Lower leg skin (tissue), 4 donors: ENCODE measurements around the gene BRMS1. TPM values are rescaled to one million over a fixed set of nuclear protein-coding genes. Genes with fewer than 3 reads are reported as not detected.
"Not testable (repeated sequence)": the region's sequence is repeated elsewhere in the genome, so short reads cannot be mapped to it uniquely, and the experiment has no call there.

Source experiments
- DNase-seq, 2 donors: peaks; one replicate each; pipeline ENCODE4 v3.0.0-alpha.2; 2019; ENCODE audit warnings: low spot score in 2 of 2
- H3K4me3 ChIP-seq: fragments of 200-600 bp; sonication (generic); 2 replicates; pipeline ENCODE4 v1.5.1; 2017; ENCODE audit warnings: mild to moderate bottlenecking, low read depth; ENCODE audit not compliant: poor library complexity, severe bottlenecking
- CTCF ChIP-seq, 3 donors: fragments of 450-650 bp; IDR thresholded peaks; one replicate each; pipeline ENCODE4 v1.5.1; 2016; ENCODE audit warnings: antibody characterized with exemption in 3 of 3, mild to moderate bottlenecking in 3 of 3, moderate library complexity in 2 of 3
- POLR2A ChIP-seq, 2 donors: fragments of 450-650 bp; IDR thresholded peaks; one replicate each; pipeline ENCODE4 v1.6.1; 2016 to 2017; ENCODE audit warnings: antibody characterized with exemption in 2 of 2, mild to moderate bottlenecking in 1 of 2, moderate library complexity in 1 of 2
- WGBS, 2 donors: methylation state at CpG; one replicate each; pipeline ENCODE4 v1.1.5; 2018; 5-methylcytosine and 5-hydroxymethylcytosine counted together
- intact Hi-C: fragments of 100-400 bp; cut with DNase I; formaldehyde crosslinking; loops from one replicate; pipeline ENCODE4 v1.15.0; 2023; ENCODE audit warnings: low total_unique reads
- total RNA-seq, 4 donors: library from RNA; depleted of rRNA; stranded (reverse); fragments of >200 nt; gene quantifications; one replicate each; pipeline ENCODE4 v1.1.0, GENCODE V29; 2016

The BRMS1 gene
- 10 to 100 TPM; 40.1 to 68.4 (median 57.5) TPM for total RNA-seq

DNA sequence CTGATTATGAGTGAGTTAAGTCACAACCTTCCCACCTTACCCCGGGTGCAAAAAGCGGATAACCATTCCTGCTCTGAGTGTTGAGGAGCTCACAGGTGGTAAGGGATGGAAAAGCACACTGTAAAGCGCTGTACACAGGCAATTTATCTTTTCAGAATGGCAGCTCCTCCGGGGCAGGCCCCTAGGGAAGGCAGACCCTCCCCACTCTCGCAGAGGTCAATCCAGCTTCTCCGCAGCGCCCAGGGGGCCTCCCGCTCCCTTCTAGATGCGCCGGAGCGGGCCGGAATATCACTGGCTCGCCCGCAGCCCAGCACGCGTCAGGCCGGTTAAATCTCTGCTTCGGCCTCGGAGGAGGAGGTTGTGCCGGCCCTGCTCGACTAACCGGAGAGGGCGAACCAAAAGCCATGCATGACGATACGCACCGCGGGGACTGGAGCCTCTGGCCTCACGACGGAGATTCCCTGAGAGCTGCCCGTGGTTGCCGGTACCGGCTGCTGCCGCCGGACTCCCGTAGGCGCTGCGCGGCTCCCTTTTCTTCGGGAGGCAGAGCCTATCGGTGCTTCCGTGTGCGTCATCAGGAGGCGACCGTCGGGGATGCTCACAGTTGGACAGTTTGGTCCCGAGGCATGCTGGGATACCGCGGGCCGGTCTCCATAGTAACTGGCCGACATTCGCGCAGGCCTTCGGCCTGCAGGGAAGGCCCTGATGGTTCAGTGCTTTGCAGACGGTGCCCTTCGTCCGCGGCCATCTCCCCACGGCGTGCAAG is at the start of gene BRMS1:
BRMS1 (minus strand) TSS at position 555 of the 766 bp plus-strand sequence. CDS start 2,870 bp downstream, outside the sequence.
- DNase-seq, result peak; percentile 97 to 99
- TF ChIP-seq CTCF (IDR thresholded peaks at IDR 0.05) (no peak), POLR2A (IDR thresholded peaks at IDR 0.05) (no peak)
- WGBS, 2 donors, result 2% methylated on average over 24 to 26 of the region's 59 CpGs

GRCh38 chr11:66393954-66394353 is 49.0 kb upstream of the BRMS1 start:
- DNase-seq, result no peak
- H3K4me3 ChIP-seq, result no peak overlapping the region
- WGBS, 2 donors, result 69 to 80% methylated on average over 3 of the region's 3 CpGs
- intact Hi-C loops, result no loop called here
- no peak for TF ChIP-seq POLR2A (IDR thresholded peaks at IDR 0.05)
- no peak for TF ChIP-seq CTCF (IDR thresholded peaks at IDR 0.05)

More for the DNA sequence above, at the start of gene BRMS1:
- peak within 1 kb of the TSS; percentile 88 for H3K4me3 ChIP-seq
- intact Hi-C loops, result no loop called here

DNA sequence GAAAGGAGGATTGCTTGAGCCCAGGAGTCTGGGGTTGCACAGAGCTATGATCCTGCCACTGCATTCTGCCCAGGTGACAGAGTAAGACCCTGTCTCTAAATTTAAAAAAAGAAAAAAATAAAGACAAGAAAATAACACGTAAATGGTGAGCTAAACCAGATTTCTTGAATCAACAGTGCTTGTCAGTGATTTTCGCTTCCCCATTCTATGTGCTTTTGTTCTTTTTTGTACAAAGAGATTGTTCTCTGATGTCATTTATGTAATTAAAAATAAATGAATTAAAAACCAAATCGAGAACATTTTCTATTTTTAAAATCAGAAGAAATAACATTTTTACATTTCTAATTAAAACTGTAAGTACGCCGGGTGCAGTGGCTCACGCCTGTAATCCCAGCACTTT is 46.4 kb upstream of the BRMS1 start:
- 72 to 81% methylated on average over 6 of the region's 6 CpGs for WGBS, 2 donors
- TF ChIP-seq POLR2A (IDR thresholded peaks at IDR 0.05) (no peak), CTCF (IDR thresholded peaks at IDR 0.05) (no peak)

GRCh38 chr11:66388780-66389386 is 44.0 kb upstream of the BRMS1 start:
- no peak for TF ChIP-seq POLR2A (IDR thresholded peaks at IDR 0.05)
- TF ChIP-seq CTCF (IDR thresholded peaks at IDR 0.05), result no peak
- no peak overlapping the region for H3K4me3 ChIP-seq
- intact Hi-C loops, result loop anchor here (5.0 kb wide), 1 partner anchor 82 kb away; no protein-coding TSS in a partner anchor
- peak; percentile 56 to 90 for DNase-seq
- WGBS, 2 donors, result 23 to 27% methylated on average over 8 of the region's 8 CpGs

More for the DNA sequence above, 46.4 kb upstream of the BRMS1 start:
- intact Hi-C loops, result no loop called here
- no peak overlapping the region for H3K4me3 ChIP-seq
- no peak for DNase-seq

GRCh38 chr11:66386171-66387069 is 41.5 kb upstream of the BRMS1 start:
- DNase-seq, result peak; percentile 89 to 97
- 5 to 7% methylated on average over 20 of the region's 20 CpGs for WGBS, 2 donors
- H3K4me3 ChIP-seq, result no peak overlapping the region
- peak in 1 of 3 donors; percentile 59 for TF ChIP-seq CTCF (IDR thresholded peaks at IDR 0.05)
- no peak for TF ChIP-seq POLR2A (IDR thresholded peaks at IDR 0.05)
- intact Hi-C loops, result loop anchor here (5.0 kb wide), 1 partner anchor 79 kb away; no protein-coding TSS in a partner anchor

- DNase-seq, H3K4me3 ChIP-seq, intact Hi-C loops: not testable (repeated sequence)
- 86 to 89% methylated on average over 13 of the region's 13 CpGs for WGBS, 2 donors
Observed at GRCh38 chr11:66384316-66384715, 39.4 kb upstream of the BRMS1 start.

DNA sequence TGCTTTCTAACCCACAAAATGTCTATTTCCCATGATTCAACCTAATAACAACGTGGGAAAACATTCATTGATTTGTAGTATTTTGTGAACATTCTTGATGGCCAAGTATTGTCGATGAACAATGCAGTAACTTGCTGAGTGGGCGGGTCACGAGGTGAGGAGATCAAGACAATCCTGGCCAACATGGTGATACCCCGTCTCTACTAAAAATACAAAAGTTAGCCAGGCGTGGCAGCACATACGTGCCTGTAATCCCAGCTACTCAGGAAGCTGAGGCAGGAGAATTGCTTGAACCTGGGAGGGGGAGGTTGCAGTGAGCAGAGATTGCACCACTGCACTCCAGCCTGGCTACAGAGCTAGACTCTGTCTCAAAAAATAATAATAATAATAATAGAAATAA is 35.4 kb upstream of the BRMS1 start:
- WGBS, 2 donors, result 20 to 23% methylated on average over 7 of the region's 7 CpGs
- DNase-seq, intact Hi-C loops, H3K4me3 ChIP-seq: not testable (repeated sequence)

DNA sequence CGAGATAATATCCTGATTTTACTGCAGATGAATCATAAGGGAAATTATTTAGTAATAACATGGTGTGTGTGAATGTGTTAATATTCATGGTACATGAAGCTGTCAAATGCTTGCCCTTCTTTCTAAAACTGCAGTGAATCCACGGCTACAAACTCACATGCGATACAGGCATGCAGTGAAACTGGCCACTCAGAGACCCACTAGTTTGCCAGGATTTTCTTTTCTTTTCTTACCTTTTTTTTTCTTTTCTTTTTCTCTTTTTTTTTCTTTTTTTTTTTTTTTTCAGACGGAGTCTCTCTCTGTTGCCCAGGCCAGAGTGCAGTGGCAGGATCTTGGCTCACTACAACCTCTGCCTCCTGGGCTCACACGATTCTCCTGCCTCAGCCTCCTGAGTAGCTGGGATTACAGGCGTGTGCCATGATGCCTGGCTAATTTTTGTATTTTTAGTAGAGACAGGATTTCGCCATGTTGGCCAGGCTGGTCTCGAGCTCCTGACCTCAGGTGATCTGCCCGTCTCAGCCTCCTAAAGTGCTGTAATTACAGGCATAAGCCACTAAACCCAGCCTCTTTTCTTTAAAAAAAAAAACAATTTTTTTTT is 28.9 kb upstream of the BRMS1 start:
- WGBS, 2 donors, result 68% methylated on average over 9 of the region's 9 CpGs
- intact Hi-C loops, H3K4me3 ChIP-seq: not testable (repeated sequence)

More for the DNA sequence above, 28.9 kb upstream of the BRMS1 start:
- not testable (repeated sequence) for DNase-seq
